NCI-H1092 treated with DMSO at 0.1 percent for 48 hours (cell line): ENCODE results near the gene TMEM229A.
"Not testable (repeated sequence)": the region's sequence is repeated elsewhere in the genome, so short reads cannot be mapped to it uniquely, and the experiment has no call there.

ENCODE experiments used
- DNase-seq: peaks from one replicate; lab custom pipeline; 2025; lab: John Stamatoyannopoulos, UW

Gene TMEM229A

GRCh38 chr7:124032369-124033094 lies at the start of gene TMEM229A:
Gene TMEM229A, minus strand, starts transcription at chr7:124033067. Its CDS starts 64 bp downstream, at chr7:124033003.
- peak; percentile 56 for DNase-seq

DNA sequence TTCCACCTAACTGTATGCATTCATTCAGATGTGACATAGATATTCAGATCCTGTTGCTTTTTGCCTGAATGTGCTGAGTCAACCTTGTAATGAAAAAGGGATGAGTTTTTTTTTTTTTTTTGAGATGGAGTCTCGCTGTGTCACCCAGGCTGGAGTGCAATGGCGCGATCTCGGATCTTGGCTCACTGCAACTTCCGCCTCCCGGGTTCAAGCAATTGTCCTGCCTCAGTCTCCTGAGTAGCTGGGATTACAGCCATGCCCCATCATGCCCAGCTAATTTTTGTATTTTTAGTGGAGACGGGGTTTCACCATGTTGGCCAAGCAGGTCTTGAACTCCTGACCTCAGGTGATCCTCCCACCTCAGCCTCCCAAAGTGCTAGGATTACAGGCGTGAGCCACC lies 49.4 kb upstream of the TMEM229A start:
- DNase-seq, result not testable (repeated sequence)

- no peak for DNase-seq
These were observed 44.7 kb upstream of the TMEM229A start for GRCh38 chr7:124077546-124077945.

DNA sequence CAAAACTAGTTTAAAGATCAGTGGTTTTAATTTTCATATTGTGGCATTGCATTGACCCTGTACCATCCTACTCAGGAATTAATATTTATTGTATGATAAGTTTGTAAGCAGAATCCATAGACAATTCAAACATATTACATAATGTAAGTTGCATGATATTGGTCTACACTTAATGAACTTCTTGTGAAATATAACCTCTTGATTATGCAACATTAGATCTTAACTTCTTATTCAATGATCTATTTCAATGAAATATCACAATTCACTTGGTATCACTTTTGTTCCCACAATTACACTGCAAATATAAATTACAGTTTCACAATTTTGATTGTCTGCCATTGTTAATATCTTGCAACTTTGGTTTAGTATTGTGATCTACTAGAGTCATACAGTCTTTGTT lies 44.0 kb upstream of the TMEM229A start:
- DNase-seq, result no peak

DNA sequence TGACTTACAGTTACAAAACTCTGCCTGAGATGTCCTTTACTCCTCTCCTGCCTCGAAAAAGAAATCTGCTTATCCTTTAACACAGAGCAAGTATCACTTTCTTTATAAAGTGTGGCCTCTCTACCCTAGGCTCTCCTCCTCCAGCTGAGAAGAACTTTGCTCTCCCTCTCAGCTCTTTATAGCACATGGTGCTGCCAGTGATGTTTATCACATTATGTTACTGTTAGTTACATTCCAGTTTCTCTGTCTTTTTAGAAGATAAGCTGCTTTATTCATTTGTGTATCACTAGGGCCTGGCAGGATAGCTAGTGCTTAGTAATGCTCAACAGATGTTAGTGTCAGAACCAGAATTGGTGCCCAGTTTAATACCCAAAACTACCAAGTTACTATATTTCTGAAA lies 41.1 kb upstream of the TMEM229A start:
- no peak for DNase-seq

DNA sequence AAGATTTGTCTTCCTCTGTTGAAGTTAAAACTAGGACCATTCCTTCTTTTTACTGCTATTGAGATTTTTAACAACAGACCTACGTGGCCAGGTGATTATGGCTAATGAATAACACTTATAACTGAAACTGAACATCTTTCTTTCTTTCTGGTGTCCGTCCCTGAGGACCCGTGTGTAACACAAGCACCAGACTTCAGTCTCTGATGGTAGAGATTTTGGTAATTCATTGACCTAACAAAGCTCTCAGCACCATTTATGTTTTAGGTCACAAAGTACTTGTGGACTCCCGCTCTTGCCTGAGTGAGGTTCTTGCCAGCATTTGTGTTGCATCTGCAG lies 40.4 kb upstream of the TMEM229A start:
- no peak for DNase-seq

DNA sequence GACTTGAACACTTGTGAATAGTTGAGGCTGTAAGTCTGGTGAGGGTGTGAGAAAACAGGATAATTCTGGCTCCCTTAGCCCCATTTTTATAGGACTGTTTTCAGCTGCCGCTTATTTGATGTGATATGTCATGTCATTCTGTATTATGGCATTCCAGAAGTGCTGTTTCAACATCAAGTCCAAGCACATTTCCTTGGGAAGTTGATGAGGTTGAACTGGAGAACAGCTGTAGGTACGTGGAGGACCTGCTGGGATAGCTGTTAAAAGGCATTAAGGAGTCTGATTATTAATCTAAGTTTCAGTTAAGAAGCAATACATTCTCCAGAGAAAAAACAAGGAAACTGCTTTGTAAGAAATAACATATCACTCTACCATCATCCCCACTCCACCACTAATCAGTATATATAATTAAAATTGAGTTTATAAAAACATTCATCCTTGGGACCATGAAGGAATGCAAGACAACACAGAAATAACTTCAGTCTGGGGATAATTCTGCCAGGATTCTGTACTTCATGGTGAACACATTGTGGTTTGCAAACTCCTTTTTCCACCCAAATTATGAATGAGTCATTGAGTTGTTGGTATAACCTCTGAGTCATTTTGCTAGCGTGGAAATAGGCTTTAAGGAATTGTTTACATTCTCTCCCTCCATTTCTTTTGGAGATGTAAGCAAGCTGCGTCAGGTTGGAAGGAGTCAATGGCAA lies 39.9 kb upstream of the TMEM229A start:
- DNase-seq, result no peak

- no peak for DNase-seq
These were observed 39.0 kb upstream of the TMEM229A start for GRCh38 chr7:124071843-124072242.

GRCh38 chr7:124062171-124062570 lies 29.3 kb upstream of the TMEM229A start:
- DNase-seq, result no peak

DNA sequence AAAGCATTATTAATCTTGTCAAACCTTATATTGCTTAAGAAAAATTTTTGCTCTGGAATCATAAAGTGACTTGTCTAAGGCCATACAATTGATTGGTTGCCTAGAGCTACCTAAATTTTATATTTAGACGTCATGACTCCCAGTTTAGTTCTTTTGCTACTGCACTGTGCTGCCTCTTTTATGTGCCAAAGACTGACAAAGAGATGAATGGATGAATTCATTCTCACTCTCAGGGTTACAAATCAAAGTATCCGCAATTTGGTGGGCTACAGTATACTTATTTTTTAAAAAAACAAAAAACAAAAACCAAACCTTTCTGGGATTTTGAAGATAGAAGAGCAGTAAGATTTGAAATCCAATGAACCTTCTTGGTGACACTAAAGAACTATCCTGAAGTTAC lies 27.7 kb upstream of the TMEM229A start:
- no peak for DNase-seq

DNA sequence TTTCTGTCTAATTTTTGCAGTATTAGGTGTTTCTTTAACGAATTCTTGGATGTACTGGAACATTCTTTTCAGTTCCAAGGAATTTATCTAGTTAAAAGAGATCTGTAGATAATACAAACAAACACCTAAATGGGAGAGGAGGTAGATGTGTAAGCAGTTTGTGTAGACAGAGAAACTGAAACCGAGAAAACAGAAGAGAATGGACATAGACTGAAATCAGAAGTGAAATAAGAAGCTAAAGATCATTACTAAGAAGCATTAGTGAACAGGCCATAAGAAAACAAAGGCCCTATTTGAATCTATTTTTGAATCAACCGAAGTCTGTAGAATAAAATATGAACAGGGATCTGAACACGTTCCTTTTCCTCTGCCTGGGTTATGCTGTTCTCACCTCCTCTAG lies 26.5 kb upstream of the TMEM229A start:
- no peak for DNase-seq

DNA sequence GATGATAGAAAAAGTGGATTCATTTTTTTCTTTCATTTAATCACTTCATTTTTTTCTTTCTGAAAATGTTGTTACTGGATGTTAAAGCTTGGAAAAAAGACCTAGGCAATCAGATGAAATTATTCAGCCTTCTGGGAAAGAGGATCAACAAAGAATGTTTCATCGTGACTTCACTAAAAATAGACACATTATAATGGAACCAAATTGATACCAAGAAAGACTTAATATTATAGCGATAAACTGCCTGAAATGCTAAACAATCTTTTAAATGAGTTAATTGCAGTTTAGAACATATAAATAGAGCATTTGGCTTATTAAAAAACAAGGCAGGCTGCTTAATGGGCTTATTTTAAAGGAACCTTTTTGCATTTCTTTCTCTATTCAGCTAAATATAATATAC lies 25.6 kb upstream of the TMEM229A start:
- no peak for DNase-seq

DNA sequence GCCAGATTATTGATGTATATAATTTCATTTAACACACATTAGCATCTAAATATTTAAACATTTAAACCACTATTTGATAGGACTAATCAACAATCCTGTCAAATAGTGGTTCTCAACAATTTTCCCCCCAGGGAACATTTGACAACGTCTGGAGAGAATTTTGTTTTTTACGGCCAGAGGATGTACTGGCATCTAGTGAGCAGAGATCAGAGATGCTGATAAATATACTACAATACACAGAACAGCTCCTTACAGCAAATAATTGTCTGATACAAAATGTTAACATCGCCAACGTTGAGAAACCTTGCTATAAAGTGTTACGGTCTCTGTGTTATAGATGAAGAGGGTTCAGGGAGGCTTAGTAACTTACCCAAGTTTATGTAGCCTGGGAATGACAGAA lies 25.0 kb upstream of the TMEM229A start:
- no peak for DNase-seq

- no peak for DNase-seq
These were observed 23.4 kb upstream of the TMEM229A start for GRCh38 chr7:124056234-124056633.

- DNase-seq, result no peak
These were observed 19.0 kb upstream of the TMEM229A start for GRCh38 chr7:124051681-124052377.

GRCh38 chr7:124042826-124043225 lies 10.0 kb upstream of the TMEM229A start:
- no peak for DNase-seq

DNA sequence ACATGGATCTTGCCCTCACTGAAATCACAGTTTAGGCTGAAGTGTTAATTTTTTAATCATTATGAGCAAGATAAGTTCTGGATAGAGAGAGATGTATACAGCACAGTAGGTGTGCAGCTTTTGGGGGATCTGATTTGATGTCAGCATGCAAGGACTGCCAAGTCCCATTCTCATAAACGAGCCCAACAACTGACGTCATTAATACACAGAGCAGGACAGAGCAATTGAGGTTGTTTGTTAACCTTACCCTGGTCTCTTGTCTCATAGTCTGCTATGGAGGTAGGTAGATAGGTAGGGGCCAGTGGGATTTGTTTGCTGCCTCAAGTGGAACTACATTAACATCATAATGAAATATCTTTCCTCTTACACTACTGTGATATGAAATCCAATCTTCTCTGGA lies 8.6 kb upstream of the TMEM229A start:
- DNase-seq, result no peak

DNA sequence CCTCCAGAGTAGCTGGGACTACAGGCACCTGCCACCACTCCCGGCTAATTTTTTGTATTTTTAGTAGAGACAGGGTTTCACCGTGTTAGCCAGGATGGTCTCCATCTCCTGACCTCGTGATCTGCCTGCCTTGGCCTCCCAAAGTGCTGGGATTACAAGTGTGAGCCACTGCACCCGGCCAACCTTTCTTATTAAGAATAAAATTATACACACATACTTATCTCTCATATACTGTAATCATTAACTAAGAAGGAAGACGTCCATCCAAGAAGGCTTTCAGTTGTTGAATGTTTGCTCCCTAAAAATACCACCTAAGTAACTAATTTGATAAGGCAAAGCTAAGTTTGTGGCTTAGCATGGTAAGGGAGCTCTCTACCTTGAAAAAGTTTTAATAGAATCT lies 5.0 kb upstream of the TMEM229A start:
- DNase-seq, result not testable (repeated sequence)

GRCh38 chr7:124035706-124036105 lies 2.8 kb upstream of the TMEM229A start:
- no peak for DNase-seq

GRCh38 chr7:124034754-124035100 lies 1.9 kb upstream of the TMEM229A start:
- no peak for DNase-seq

DNA sequence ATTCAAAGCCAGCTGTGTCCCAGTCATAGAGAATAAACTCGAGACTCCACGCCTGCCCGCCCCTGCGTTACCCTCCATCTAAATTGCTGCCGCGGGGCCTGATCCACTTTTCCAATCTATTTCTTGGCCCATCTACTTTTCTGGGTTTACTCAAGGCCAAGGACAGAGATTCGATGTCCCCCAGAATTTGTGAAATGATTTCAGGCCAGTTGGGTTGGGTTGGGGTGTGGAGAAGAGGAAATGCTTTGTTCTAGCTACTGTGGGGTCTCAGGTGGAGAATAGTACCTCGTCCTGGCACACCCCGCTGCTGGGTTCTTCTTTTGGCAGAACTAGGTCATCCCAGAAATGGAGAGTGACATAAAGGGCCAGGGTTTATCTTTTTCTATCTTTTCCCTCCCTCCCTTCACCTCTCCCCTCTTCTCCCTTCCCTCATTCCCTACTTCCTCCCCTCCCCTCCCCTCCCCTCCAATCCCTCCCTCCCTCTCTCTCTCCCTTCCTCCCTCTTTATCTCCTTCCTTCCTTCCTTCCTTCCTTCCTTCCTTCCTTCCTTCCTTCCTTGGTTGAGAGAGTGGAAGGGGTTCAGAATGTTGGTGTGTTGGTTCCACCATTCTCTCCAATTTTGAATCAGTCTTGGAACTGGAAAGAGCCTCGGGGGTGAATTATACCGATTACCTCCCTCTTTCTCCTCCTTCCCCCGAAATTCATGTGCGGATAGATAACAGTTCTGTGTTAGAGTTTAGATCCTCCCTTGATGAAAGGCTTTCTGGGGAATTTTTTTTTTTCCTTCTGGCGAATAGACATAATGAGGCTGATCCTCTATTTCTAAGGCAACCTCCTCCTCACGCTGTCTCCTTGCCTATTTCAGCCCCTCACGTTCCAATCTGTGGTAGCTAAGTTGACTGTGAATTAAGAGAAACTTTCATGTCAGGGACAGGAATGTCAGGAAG lies 1.2 kb upstream of the TMEM229A start:
- no peak for DNase-seq
